ENCODE measurements around the gene KRTAP4-5. TPM values are rescaled to one million over a fixed set of nuclear protein-coding genes. Genes with fewer than 3 reads are reported as not detected.
"Not testable (repeated sequence)": the region's sequence is repeated elsewhere in the genome, so short reads cannot be mapped to it uniquely, and the experiment has no call there.

KRTAP4-5 gene
- not detected for total RNA-seq
- long read RNA-seq = 0 reads

- no peak within 1 kb of the TSS for H3K4me3 ChIP-seq
- H3K27me3 ChIP-seq (ENCODE audit: low read depth) = peaks cover 4% of the 10 kb centered on the region
- no peak for TF ChIP-seq CTCF (IDR thresholded peaks at IDR 0.05)
- ATAC-seq (no peak), DNase-seq (no peak)
- intact Hi-C loops (cut with DNase I) = no loop called here
- H3K36me3 ChIP-seq = no peaks in the 10 kb centered on the region
- no peaks in the 10 kb centered on the region for H3K9me3 ChIP-seq
- no peak within 1 kb of the TSS for H3K27ac ChIP-seq
- H3K4me1 ChIP-seq = no peaks in the 10 kb centered on the region
Observed at GRCh38 chr17:41149652-41149985, at the start of gene KRTAP4-5. Gene KRTAP4-5 (minus strand): TSS chr17:41149825. CDS start chr17:41149767, 58 bp downstream.

- Histone ChIP-seq H3K27ac (no peak overlapping the region), H3K4me1 (no peaks in the 10 kb centered on the region), H3K36me3 (no peaks in the 10 kb centered on the region), H3K9me3 (no peaks in the 10 kb centered on the region), H3K27me3 (ENCODE audit: low read depth) (no peaks in the 10 kb centered on the region), H3K4me3 (no peak overlapping the region)
- intact Hi-C loops (cut with DNase I) = no loop called here
- DNase-seq (no peak), ATAC-seq (no peak)
- no peak for TF ChIP-seq CTCF (IDR thresholded peaks at IDR 0.05)
Observed at GRCh38 chr17:41196068-41196467, 46.4 kb upstream of the KRTAP4-5 start.

- peaks cover 7% of the 10 kb centered on the region for H3K27me3 ChIP-seq (ENCODE audit: low read depth)
- ATAC-seq (no peak), DNase-seq (no peak)
- intact Hi-C loops (cut with DNase I) = no loop called here
- no peak for TF ChIP-seq CTCF (IDR thresholded peaks at IDR 0.05)
- H3K4me3 ChIP-seq = no peak overlapping the region
- no peak overlapping the region for H3K27ac ChIP-seq
- no peaks in the 10 kb centered on the region for H3K36me3 ChIP-seq
- H3K4me1 ChIP-seq = no peaks in the 10 kb centered on the region
- no peaks in the 10 kb centered on the region for H3K9me3 ChIP-seq
Observed at GRCh38 chr17:41190328-41190727, 40.7 kb upstream of the KRTAP4-5 start.

- H3K9me3 ChIP-seq; H3K4me1 ChIP-seq; ATAC-seq; H3K27ac ChIP-seq; H3K4me3 ChIP-seq; DNase-seq; intact Hi-C loops (cut with DNase I); H3K27me3 ChIP-seq (ENCODE audit: low read depth); H3K36me3 ChIP-seq: not testable (repeated sequence)
Observed at GRCh38 chr17:41189837-41190318, 40.3 kb upstream of the KRTAP4-5 start, which contains the start of gene KRTAP9-1. Gene KRTAP9-1 (plus strand): TSS chr17:41189887. CDS start chr17:41189887, 0 bp downstream.

GRCh38 chr17:41186872-41187271 is 37.2 kb upstream of the KRTAP4-5 start:
- intact Hi-C loops (cut with DNase I) = no loop called here
- TF ChIP-seq CTCF (IDR thresholded peaks at IDR 0.05) = no peak
- Histone ChIP-seq H3K27ac (no peak overlapping the region), H3K27me3 (ENCODE audit: low read depth) (peaks cover 7% of the 10 kb centered on the region), H3K9me3 (no peaks in the 10 kb centered on the region), H3K4me3 (no peak overlapping the region), H3K4me1 (no peaks in the 10 kb centered on the region), H3K36me3 (no peaks in the 10 kb centered on the region)
- no peak for ATAC-seq
- DNase-seq = no peak

GRCh38 chr17:41185001-41185400 is 35.4 kb upstream of the KRTAP4-5 start:
- H3K36me3 ChIP-seq = no peaks in the 10 kb centered on the region
- H3K4me3 ChIP-seq = no peak overlapping the region
- intact Hi-C loops (cut with DNase I) = no loop called here
- DNase-seq (no peak), ATAC-seq (no peak)
- peaks cover 1% of the 10 kb centered on the region for H3K27me3 ChIP-seq (ENCODE audit: low read depth)
- H3K9me3 ChIP-seq = no peaks in the 10 kb centered on the region
- no peak overlapping the region for H3K27ac ChIP-seq
- no peaks in the 10 kb centered on the region for H3K4me1 ChIP-seq
- no peak for TF ChIP-seq CTCF (IDR thresholded peaks at IDR 0.05)
